H9 (cell line): ENCODE data around the gene GSS. TPM values are rescaled to one million over a fixed set of nuclear protein-coding genes. Genes with fewer than 3 reads are reported as not detected.

ENCODE experiments used
- DNase-seq: peaks from one replicate; pipeline ENCODE4 v3.0.0-alpha.2; 2017
- H2AFZ ChIP-seq: one replicate; pipeline ENCODE4 v1.6.1; 2013; ENCODE audit warnings: mild to moderate bottlenecking, low read length, control low read depth, moderate library complexity
- H2AK5ac ChIP-seq: 2 replicates; pipeline ENCODE4 v1.6.1; 2013; ENCODE audit warnings: low read length, control low read depth, mixed read lengths; ENCODE audit not compliant: insufficient read length
- H2BK120ac ChIP-seq: one replicate; pipeline ENCODE4 v1.6.1; 2013; ENCODE audit warnings: low read depth, mild to moderate bottlenecking, low read length, control low read depth, inconsistent platforms; ENCODE audit not compliant: poor library complexity, severe bottlenecking
- H2BK12ac ChIP-seq: 2 replicates; pipeline ENCODE4 v1.6.1; 2013; ENCODE audit warnings: low read length, control low read depth, mixed read lengths, low read depth; ENCODE audit not compliant: insufficient read length
- H2BK15ac ChIP-seq: 2 replicates; pipeline ENCODE4 v1.6.1; 2013; ENCODE audit warnings: low read depth, low read length, control low read depth
- H2BK20ac ChIP-seq: one replicate; pipeline ENCODE4 v1.6.1; 2013; ENCODE audit warnings: low read depth, mild to moderate bottlenecking, low read length, control low read depth, inconsistent platforms; ENCODE audit not compliant: poor library complexity, severe bottlenecking
- H2BK5ac ChIP-seq: 2 replicates; pipeline ENCODE4 v1.6.1; 2013; ENCODE audit warnings: low read length, control low read depth, mixed read lengths; ENCODE audit not compliant: insufficient read length
- H3K14ac ChIP-seq: 2 replicates; pipeline ENCODE4 v1.6.1; 2013; ENCODE audit warnings: low read length, control low read depth; ENCODE audit not compliant: insufficient read depth
- H3K18ac ChIP-seq: 2 replicates; pipeline ENCODE4 v1.6.1; 2013; ENCODE audit warnings: low read depth, mild to moderate bottlenecking, mixed read lengths, low read length, control low read depth; ENCODE audit not compliant: insufficient read length
- H3K23ac ChIP-seq: 2 replicates; pipeline ENCODE4 v1.6.1; 2013; ENCODE audit warnings: low read length, control low read depth, mixed read lengths, low read depth; ENCODE audit not compliant: insufficient read length
- H3K23me2 ChIP-seq: 2 replicates; pipeline ENCODE4 v1.6.1; 2013; ENCODE audit warnings: low read depth, mild to moderate bottlenecking, mixed read lengths, low read length, control low read depth; ENCODE audit not compliant: insufficient read length, poor library complexity, severe bottlenecking
- H3K27ac ChIP-seq: 2 replicates; pipeline ENCODE4 v1.5.1; 2013; ENCODE audit warnings: low read length, control low read depth, mixed read lengths, low read depth; ENCODE audit not compliant: insufficient read length
- H3K27me3 ChIP-seq: 2 replicates; pipeline ENCODE4 v1.6.1; 2013; ENCODE audit warnings: low read length, control low read depth, inconsistent platforms; ENCODE audit not compliant: insufficient read depth
- H3K4ac ChIP-seq: 2 replicates; pipeline ENCODE4 v1.6.1; 2013; ENCODE audit warnings: low read depth, mild to moderate bottlenecking, control low read depth, inconsistent platforms, low read length, moderate library complexity
- H3K4me1 ChIP-seq: 2 replicates; pipeline ENCODE4 v1.6.1; 2013; ENCODE audit warnings: low read length, control low read depth, inconsistent platforms; ENCODE audit not compliant: insufficient read depth
- H3K4me2 ChIP-seq: 2 replicates; pipeline ENCODE4 v1.6.1; 2013; ENCODE audit warnings: low read length, control low read depth, mixed read lengths; ENCODE audit not compliant: insufficient read length, insufficient read depth
- H3K56ac ChIP-seq: 2 replicates; pipeline ENCODE4 v1.6.1; 2013; ENCODE audit warnings: low read depth, mild to moderate bottlenecking, mixed read lengths, low read length, control low read depth; ENCODE audit not compliant: insufficient read length
- H3K79me1 ChIP-seq: 2 replicates; pipeline ENCODE4 v1.6.1; 2013; ENCODE audit warnings: low read depth, mild to moderate bottlenecking, moderate library complexity, low read length, control low read depth, inconsistent platforms; ENCODE audit not compliant: insufficient read depth, poor library complexity, severe bottlenecking
- H3K79me2 ChIP-seq: 2 replicates; pipeline ENCODE4 v1.6.1; 2013; ENCODE audit warnings: low read length, control low read depth, inconsistent platforms; ENCODE audit not compliant: insufficient read depth
- H3K9ac ChIP-seq: 2 replicates; pipeline ENCODE4 v1.6.1; 2013; ENCODE audit warnings: low read length, control low read depth, mixed read lengths; ENCODE audit not compliant: insufficient read length; ENCODE audit errors: extremely low read depth
- H3K9me3 ChIP-seq: one replicate; pipeline ENCODE4 v1.6.1; 2013; ENCODE audit warnings: low read depth, low read length, inconsistent platforms; ENCODE audit not compliant: control insufficient read depth
- H3T11ph ChIP-seq: one replicate; pipeline ENCODE4 v1.6.1; 2013; ENCODE audit warnings: mild to moderate bottlenecking, low read length, control low read depth, inconsistent platforms
- H4K20me1 ChIP-seq: one replicate; pipeline ENCODE4 v1.6.1; 2013; ENCODE audit not compliant: control insufficient read depth, insufficient read length, insufficient read depth
- H4K5ac ChIP-seq: 2 replicates; pipeline ENCODE4 v1.6.1; 2013; ENCODE audit warnings: low read depth, mild to moderate bottlenecking, mixed read lengths, low read length, control low read depth; ENCODE audit not compliant: insufficient read length
- H4K8ac ChIP-seq: replicated peaks from 2 replicates; pipeline ENCODE4 v1.6.1; 2013; ENCODE audit warnings: low read length, control low read depth, mixed read lengths, low read depth; ENCODE audit not compliant: insufficient read length
- H4K91ac ChIP-seq: 2 replicates; pipeline ENCODE4 v1.6.1; 2013; ENCODE audit warnings: low read depth, mild to moderate bottlenecking, moderate library complexity, mixed read lengths, low read length, control low read depth; ENCODE audit not compliant: insufficient read length
- H3K27ac Mint-ChIP-seq, 3 experiments: 2 replicates in 2 of 3; 3 replicates in 1 of 3; pipeline ENCODE4 v1.8.0; 2020 to 2021; ENCODE audit warnings: mixed read lengths in 3 of 3, mild to moderate bottlenecking in 1 of 3, moderate library complexity in 1 of 3
- H3K27me3 Mint-ChIP-seq: 2 replicates; pipeline ENCODE4 v1.8.0; 2021; ENCODE audit warnings: low read depth, mild to moderate bottlenecking, moderate library complexity, mixed read lengths
- H3K36me3 Mint-ChIP-seq, 3 experiments: 2 replicates in 2 of 3; 3 replicates in 1 of 3; pipeline ENCODE4 v1.8.0; 2020 to 2021; ENCODE audit warnings: low read depth in 3 of 3, mixed read lengths in 3 of 3; ENCODE audit not compliant: insufficient read depth in 1 of 3
- H3K4me1 Mint-ChIP-seq, 2 experiments: 2 replicates each; pipeline ENCODE4 v1.8.0; 2020; ENCODE audit warnings: mixed read lengths in 2 of 2
- H3K4me3 Mint-ChIP-seq, 2 experiments: 2 replicates in 1 of 2; 3 replicates in 1 of 2; pipeline ENCODE4 v1.8.0; 2020 to 2021; ENCODE audit warnings: mild to moderate bottlenecking in 2 of 2, mixed read lengths in 2 of 2, moderate library complexity in 1 of 2
- H3K9me3 Mint-ChIP-seq, 2 experiments: 2 replicates in 1 of 2; 3 replicates in 1 of 2; pipeline ENCODE4 v1.8.0; 2020; ENCODE audit warnings: mild to moderate bottlenecking in 2 of 2, mixed read lengths in 2 of 2, moderate library complexity in 1 of 2
- CTCF ChIP-seq: fragments of 200-600 bp; sonication (generic); conservative IDR thresholded peaks from 3 replicates; pipeline ENCODE4 v1.8.0; 2021; ENCODE audit warnings: antibody characterized with exemption, mild to moderate bottlenecking
- whole genome bisulfite sequencing: extraction: QIAGEN DNeasy Blood & Tissue Kit; methylation state at CpG from one replicate; pipeline ENCODE4 v1.1.7; 2013; ENCODE audit warnings: missing lambda C conversion rate, low lambda C conversion rate, mixed read lengths; ENCODE audit not compliant: insufficient read length; ENCODE audit errors: extremely low coverage; 5-methylcytosine and 5-hydroxymethylcytosine counted together
- total RNA-seq: library from RNA; stranded (reverse); gene quantifications from 2 replicates; pipeline ENCODE4 v1.2.1, GENCODE V29; 2021

GSS gene
- total RNA-seq, 1 experiment from 2014 or later: 48.5 TPM

GRCh38 chr20:34925341-34925740 lies 30.3 kb downstream of the GSS start:
- no peak overlapping the region for H3K9ac ChIP-seq
- H3K27me3 Mint-ChIP-seq: no peaks in the 10 kb centered on the region
- no peak for TF ChIP-seq CTCF
- H3K4me1 Mint-ChIP-seq: no peaks in the 10 kb centered on the region
- WGBS: no CpG with 5 or more reads among the region's 3 CpGs
- H3K79me2 ChIP-seq: no peaks in the 10 kb centered on the region
- no peaks in the 10 kb centered on the region for H3K79me1 ChIP-seq
- no peak overlapping the region for H3K18ac ChIP-seq
- H3K27ac Mint-ChIP-seq: 0 out of 7 replicates have a peak overlapping the region, but pooled peaks of 1 of the 3 experiments have one; percentile 9
- H3K23me2 ChIP-seq: no peaks in the 10 kb centered on the region
- no peak overlapping the region for H3K4me3 Mint-ChIP-seq
- no peak overlapping the region for H3K14ac ChIP-seq
- H2AFZ ChIP-seq: no peak overlapping the region
- H2BK12ac ChIP-seq: no peak overlapping the region
- no peak overlapping the region for H4K5ac ChIP-seq
- H3K27ac ChIP-seq: no peak overlapping the region
- no peak overlapping the region for H3K4me2 ChIP-seq
- no peak overlapping the region for H2BK120ac ChIP-seq
- H2BK15ac ChIP-seq: no peak overlapping the region
- H4K20me1 ChIP-seq: no peaks in the 10 kb centered on the region
- H4K91ac ChIP-seq: no peak overlapping the region
- no peaks in the 10 kb centered on the region for H3K27me3 ChIP-seq
- no peaks in the 10 kb centered on the region for H3K4me1 ChIP-seq
- H2BK5ac ChIP-seq: no peak overlapping the region
- H3K36me3 Mint-ChIP-seq: peaks cover 11 to 45% (median 23%) of the 10 kb centered on the region in 3 experiments; a peak in 6 of 7 replicates
- no peaks in the 10 kb centered on the region for H3K9me3 ChIP-seq
- H2AK5ac ChIP-seq: no peak overlapping the region
- no peak for DNase-seq
- no peak overlapping the region for H2BK20ac ChIP-seq
- H3T11ph ChIP-seq: no peak overlapping the region
- H4K8ac ChIP-seq: no peak overlapping the region
- no peak overlapping the region for H3K56ac ChIP-seq
- H3K4ac ChIP-seq: no peak overlapping the region
- no peaks in the 10 kb centered on the region for H3K9me3 Mint-ChIP-seq
- no peak overlapping the region for H3K23ac ChIP-seq
